Kidney tubule cell (primary cell): ENCODE data around the gene DBX1.
"Not testable (repeated sequence)": the region's sequence is repeated elsewhere in the genome, so short reads cannot be mapped to it uniquely, and the experiment has no call there.

ENCODE experiments used
- DNase-seq: peaks from one replicate; pipeline ENCODE4 v3.0.0-alpha.2; 2018; ENCODE audit warnings: low spot score

The DBX1 gene

GRCh38 chr11:20160425-20161229 is at the start of gene DBX1:
Gene DBX1 (minus strand): TSS chr11:20160475. CDS start chr11:20160324, 151 bp downstream.
- DNase-seq, result no peak

DNA sequence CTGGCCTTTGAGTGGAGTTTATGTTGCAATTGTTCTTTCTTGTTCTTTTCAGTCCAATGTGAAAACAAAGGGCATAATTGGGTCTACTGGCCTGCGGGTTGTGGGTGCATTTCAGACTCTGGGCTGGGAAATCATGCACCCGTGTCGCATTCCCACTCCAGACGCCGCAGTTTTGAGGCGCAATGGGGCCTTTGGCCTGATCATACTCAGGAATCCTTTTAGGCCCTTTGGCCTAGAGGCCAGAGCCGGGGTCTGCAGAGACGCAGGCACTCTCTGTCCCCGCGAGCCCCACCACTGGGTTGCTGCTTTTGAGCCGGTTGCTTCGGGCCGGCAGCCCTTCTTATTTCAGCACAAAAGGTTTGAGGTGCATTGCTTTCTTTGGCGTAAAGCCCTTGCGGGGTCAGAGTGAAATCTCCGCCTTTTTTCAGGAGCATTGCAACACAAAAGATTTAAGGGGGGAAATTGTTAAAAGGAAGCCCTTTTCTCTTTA is 48.4 kb upstream of the DBX1 start:
- DNase-seq, result no peak

- no peak for DNase-seq
These were observed 47.7 kb upstream of the DBX1 start for GRCh38 chr11:20207781-20208621.

DNA sequence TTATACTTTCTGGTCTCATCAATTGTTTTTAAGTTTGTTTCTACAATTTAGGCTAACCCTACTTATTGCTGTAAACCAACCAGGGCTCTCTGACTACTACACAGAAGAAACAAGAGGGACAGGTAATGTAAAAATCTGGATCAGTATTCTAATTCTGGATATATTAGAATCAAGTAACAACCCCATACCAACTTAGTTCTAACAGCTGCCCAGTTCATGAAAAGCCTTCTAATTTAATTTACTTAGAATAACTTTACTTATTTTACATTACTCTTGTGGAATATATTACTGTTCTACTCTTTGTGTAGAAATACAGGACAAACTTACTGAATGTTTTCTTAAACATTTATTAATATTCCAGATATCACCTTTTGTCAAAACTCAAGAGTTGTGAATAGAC is 45.5 kb upstream of the DBX1 start:
- DNase-seq, result no peak

DNA sequence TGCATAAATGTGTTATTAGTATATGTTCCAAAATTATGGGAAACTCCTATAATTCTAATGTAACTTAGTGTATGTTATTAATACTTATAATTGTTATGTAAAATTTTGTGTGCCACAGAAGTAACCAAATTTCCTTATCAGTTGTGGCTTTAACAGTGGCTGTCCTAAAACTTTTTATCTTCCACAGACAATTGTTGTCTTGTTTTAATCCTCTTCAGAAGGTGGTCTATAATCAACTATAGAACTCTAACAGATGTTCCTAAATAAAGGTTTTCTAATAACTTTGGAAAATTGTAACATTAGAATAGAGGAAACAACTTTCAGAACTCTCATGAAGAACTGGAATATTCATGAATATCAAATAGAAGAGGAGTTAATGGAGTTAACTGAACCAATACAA is 44.4 kb upstream of the DBX1 start:
- no peak for DNase-seq

- no peak for DNase-seq
These were observed 43.6 kb upstream of the DBX1 start for GRCh38 chr11:20203831-20204230.

GRCh38 chr11:20201231-20201630 is 41.0 kb upstream of the DBX1 start:
- no peak for DNase-seq

DNA sequence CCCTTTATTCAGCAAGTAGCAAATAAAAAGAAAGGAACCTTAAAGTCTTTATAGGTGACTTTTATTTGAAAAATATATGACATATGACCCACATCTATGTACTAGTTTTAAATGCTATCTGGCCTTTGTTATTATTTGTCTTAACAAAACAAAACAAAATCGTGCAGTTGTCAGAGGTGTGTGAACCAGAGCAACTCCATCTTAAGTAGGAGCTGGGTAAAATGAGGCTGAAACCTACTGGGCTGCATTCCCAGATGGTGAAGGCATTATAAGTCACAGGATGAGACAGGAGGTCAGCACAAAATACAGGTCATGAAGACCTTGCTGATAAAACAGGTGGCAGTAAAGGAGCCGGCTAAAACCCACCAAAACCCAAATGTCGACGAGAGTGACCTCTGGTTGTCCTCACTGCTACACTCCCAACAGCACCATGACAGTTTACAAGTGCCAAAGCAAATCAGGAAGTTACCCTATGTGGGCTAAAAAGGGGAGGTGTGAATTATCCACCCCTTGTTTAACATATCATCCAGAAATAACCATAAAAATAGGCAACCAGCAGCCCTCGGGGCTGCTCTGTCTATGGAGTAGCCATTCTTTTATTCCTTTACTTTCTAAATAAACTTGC is 40.2 kb upstream of the DBX1 start:
- not testable (repeated sequence) for DNase-seq

DNA sequence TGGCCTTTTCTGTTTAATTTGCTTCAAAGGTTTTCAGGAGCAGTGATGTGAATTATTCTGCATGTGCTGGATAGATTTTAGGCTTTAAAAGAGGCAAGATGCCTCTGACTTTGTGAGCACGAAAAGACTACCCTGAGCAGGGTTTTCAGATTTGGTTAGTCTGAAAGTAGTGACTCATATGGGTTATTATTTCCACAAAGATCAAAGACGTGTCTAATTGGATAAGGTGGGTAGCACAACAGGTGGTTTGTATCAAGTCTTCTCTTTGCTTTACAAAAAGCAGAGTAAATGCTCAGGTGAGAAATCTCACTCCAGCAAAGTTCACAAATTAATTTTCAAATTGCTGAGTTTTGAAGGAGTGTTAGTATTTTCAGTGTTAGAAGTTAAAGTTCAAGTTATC is 37.6 kb upstream of the DBX1 start:
- DNase-seq, result no peak

DNA sequence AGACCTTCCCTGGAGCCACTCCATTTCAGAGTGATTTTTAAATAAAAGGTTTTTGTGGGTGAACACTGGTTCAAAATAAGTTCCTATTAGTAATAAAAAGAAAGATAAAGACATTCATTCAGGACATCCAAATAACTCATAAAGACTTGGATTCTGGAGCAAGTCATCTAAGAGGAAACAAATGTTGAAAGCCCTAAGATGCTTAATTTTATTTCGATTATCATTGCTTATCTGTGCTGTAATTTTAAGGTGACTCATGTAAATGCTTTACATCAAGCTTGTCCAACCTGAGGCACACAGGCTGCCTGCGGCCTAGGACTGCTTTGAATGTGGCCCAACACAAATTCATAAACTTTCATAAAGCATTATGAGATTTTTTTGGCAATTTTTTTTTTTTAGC is 34.2 kb upstream of the DBX1 start:
- no peak for DNase-seq

DNA sequence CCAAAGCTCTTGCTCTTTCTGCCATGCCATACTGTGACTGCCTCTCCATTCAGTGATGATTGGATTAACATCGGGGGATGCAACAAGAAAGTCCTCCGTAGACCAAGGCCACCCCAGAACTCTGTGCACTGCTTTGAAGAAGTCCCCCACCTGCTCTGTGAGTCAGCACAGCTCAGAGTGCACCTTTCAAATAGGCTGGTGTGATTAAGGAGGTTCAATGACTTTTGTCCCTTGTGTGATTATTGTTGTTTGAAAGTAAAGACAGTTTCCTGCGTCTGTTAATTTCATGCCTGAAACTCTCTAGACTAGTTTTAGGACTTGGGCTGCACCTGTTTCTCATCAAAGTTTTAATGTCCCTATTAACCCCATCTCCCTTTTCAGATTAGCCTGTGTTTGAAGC is 33.0 kb upstream of the DBX1 start:
- no peak for DNase-seq

GRCh38 chr11:20192641-20193040 is 32.4 kb upstream of the DBX1 start:
- DNase-seq, result no peak

DNA sequence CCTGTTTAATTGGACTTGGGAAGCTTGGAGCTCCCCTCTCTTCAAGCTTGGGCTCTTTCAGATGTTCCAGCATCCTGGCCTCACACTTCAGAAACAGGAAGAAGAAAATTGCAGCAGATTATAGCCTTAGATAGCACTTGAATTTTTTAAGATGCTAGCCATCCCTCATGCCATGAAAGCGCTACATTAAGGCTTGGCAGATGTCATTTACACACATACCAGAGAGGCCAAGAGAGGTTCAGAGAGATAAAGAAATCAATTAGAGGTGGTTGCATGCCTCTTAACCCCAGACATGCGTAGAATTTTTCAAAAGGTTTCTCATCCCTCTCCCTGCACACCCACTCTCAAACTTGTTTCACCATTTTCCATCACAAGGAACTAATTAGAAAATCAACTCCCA is 31.9 kb upstream of the DBX1 start:
- no peak for DNase-seq

DNA sequence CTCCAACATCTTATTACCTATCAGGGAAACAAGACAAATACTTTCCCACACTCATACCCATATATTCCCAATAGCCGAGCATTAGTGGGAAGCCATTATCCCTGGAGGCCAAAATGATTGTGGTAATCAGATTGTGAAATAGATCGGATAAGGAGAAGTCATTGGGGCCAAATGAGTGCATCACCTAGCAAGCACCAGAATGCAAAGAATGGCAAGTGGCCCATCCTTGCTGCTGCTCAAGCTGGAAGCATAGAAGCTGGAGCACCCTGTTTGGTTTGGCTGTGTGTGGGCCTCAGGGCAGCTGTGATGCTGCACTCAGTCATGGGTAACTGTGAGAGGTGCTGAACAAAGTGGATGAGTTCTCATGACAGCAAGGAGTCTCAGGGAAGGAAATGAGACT is 18.7 kb upstream of the DBX1 start:
- DNase-seq, result no peak

- no peak for DNase-seq
These were observed 16.9 kb upstream of the DBX1 start for GRCh38 chr11:20177136-20177535.

DNA sequence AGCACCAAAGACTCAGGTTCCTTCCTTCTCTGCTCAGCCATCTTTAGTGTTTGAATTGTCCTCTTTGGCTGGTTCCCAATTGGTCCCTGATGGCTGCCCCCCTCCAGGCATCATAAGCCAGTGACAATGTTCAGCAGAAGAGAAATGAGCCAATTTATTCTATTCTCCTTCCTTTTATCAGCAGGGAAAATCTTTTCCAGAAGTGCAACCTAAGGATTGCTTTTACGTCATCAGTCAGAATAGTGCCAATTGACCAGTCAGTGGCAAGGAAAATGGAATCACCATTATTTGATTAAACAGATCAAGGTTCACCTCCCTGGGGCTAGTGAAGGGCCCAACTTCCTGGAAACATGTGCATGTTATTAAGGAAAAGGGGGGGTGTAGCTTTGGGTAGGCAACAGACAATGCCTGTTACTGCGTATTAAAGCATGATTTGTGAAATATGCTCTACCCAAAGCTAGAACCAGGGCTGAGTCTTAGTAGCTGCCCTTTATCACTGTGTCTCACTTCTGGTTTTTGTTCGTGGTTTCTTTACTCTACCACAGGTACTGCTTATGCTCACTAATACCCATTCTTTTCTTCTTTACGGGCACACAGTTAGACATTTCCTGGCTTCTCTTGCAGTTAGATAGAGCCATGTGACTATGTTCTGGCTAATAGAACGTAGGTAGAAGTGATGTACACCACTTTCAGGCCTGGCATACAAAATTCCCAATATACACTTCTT is 12.6 kb upstream of the DBX1 start:
- DNase-seq, result no peak

GRCh38 chr11:20163783-20164481 is 3.7 kb upstream of the DBX1 start:
- DNase-seq, result no peak

GRCh38 chr11:20162824-20163782 is 2.8 kb upstream of the DBX1 start:
- DNase-seq, result peak; percentile 33

DNA sequence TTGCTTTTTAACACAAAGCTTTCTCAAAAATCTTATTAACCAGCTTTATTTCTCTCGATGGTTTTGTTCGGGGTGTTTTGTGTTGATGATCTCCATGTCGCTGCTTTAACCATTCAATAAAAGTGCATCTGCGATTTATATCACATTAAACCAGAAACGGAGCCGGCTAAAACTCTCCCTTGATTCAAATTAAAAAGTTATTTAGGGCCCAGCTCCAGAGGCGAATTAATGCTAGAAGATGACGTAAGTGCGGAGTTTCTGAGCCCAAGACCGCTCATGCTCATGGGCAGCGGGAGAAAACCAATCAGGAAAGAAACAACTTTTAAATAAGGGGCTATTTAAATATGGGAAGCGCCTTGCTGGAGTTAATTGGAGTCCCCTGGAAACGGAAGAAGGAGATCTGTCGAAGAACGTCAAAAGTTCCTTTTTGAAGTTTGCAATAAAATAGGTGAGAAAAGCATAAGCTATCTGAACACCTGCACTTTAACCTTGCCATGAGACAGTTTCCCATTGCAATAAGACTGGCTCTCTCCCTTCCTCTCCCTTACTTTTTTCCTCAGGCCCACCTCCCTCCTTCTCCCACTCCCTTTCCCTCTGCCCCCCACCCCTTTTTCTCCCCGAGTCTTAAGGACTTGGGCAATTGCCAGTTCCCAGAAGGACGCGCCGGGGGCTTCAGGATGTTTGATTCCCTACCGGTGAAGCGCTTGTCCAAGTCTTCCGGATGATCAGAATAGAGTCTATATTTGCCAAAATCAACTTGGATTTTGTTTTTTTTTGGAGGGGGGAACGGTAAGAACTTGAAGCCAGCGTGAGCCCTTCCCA is 1.9 kb upstream of the DBX1 start:
- no peak for DNase-seq
